Activated B cell treated with CpG ODN at 0.5 μM for 24 hours (primary cell): ENCODE data around the gene HOMER1. TPM values are rescaled to one million over a fixed set of nuclear protein-coding genes. Genes with fewer than 3 reads are reported as not detected.

Source experiments
- ATAC-seq: fragments of 200-7000 bp; cut with Tn5 transposase; one replicate; pipeline ENCODE4 v1.10.0; 2021; ENCODE audit warnings: low read depth, mild to moderate bottlenecking, moderate library complexity
- CTCF ChIA-PET: fragments of 350-600 bp; sonication (Branson Sonifier 250); formaldehyde crosslinking; loops from one replicate; lab custom pipeline; 2021; ENCODE audit warnings: antibody characterized with exemption; lab: Charles Lee
- POLR2A ChIA-PET: fragments of 350-600 bp; sonication (Branson Sonifier 250); formaldehyde crosslinking; loops from one replicate; lab custom pipeline; 2021; ENCODE audit warnings: antibody characterized with exemption; lab: Charles Lee
- DNase-seq: peaks from one replicate; pipeline ENCODE4 v3.0.0; 2022
- H3K27ac Mint-ChIP-seq: one replicate; pipeline ENCODE4 v1.8.0; 2020; ENCODE audit warnings: mixed read lengths
- H3K27me3 Mint-ChIP-seq: one replicate; pipeline ENCODE4 v1.8.0; 2021; ENCODE audit warnings: mixed read lengths
- H3K36me3 Mint-ChIP-seq: one replicate; pipeline ENCODE4 v1.8.0; 2021; ENCODE audit warnings: low read depth, mixed read lengths
- H3K4me1 Mint-ChIP-seq: one replicate; pipeline ENCODE4 v1.8.0; 2021; ENCODE audit warnings: mixed read lengths
- H3K4me3 Mint-ChIP-seq: one replicate; pipeline ENCODE4 v1.8.0; 2020; ENCODE audit warnings: mild to moderate bottlenecking, mixed read lengths
- H3K9me3 Mint-ChIP-seq: one replicate; pipeline ENCODE4 v1.8.0; 2020; ENCODE audit warnings: mixed read lengths
- CTCF ChIP-seq: fragments of 200-600 bp; IDR thresholded peaks from one replicate; pipeline ENCODE4 v1.8.0; 2022; ENCODE audit warnings: antibody characterized with exemption, mild to moderate bottlenecking
- intact Hi-C: fragments of 100-400 bp; cut with micrococcal nuclease; formaldehyde crosslinking; loops from one replicate; pipeline ENCODE4 v1.15.1; 2024
- total RNA-seq: library from RNA; stranded (reverse); gene quantifications from 2 replicates; pipeline ENCODE4 v1.2.3, GENCODE V29; 2022

Gene HOMER1
- total RNA-seq, 1 donor from 2014 or later = 3.2 TPM

- ATAC-seq = no peak
- peaks cover 2% of the 10 kb centered on the region for H3K27me3 Mint-ChIP-seq
- POLR2A ChIA-PET = no interaction called here
- intact Hi-C loops = no loop called here
- no peaks in the 10 kb centered on the region for H3K4me1 Mint-ChIP-seq
- no peak overlapping the region for H3K27ac Mint-ChIP-seq
- no peak for DNase-seq
- no peak for TF ChIP-seq CTCF
- no peaks in the 10 kb centered on the region for H3K9me3 Mint-ChIP-seq
- no peaks in the 10 kb centered on the region for H3K36me3 Mint-ChIP-seq
- CTCF ChIA-PET = no interaction called here
- no peak overlapping the region for H3K4me3 Mint-ChIP-seq
Measured at GRCh38 chr5:79475152-79475466, 38.8 kb downstream of the HOMER1 start.

- intact Hi-C loops = no loop called here
- Mint-ChIP-seq H3K27me3 (peaks cover 2% of the 10 kb centered on the region), H3K9me3 (no peaks in the 10 kb centered on the region), H3K27ac (no peak overlapping the region), H3K4me3 (no peak overlapping the region), H3K36me3 (no peaks in the 10 kb centered on the region), H3K4me1 (no peaks in the 10 kb centered on the region)
- no peak for ATAC-seq
- no peak for TF ChIP-seq CTCF
- no peak for DNase-seq
- POLR2A ChIA-PET = no interaction called here
- CTCF ChIA-PET = no interaction called here
Measured at GRCh38 chr5:79474367-79475151, 39.4 kb downstream of the HOMER1 start.

- ATAC-seq (no peak), DNase-seq (no peak)
- no peaks in the 10 kb centered on the region for H3K9me3 Mint-ChIP-seq
- intact Hi-C loops = no loop called here
- ChIA-PET POLR2A (no interaction called here), CTCF (no interaction called here)
- H3K4me1 Mint-ChIP-seq = no peaks in the 10 kb centered on the region
- H3K27me3 Mint-ChIP-seq = peaks cover 2% of the 10 kb centered on the region
- H3K4me3 Mint-ChIP-seq = no peak overlapping the region
- TF ChIP-seq CTCF = no peak
- no peak overlapping the region for H3K27ac Mint-ChIP-seq
- no peaks in the 10 kb centered on the region for H3K36me3 Mint-ChIP-seq
Measured at GRCh38 chr5:79471556-79471955, 42.4 kb downstream of the HOMER1 start.

- peaks cover 1% of the 10 kb centered on the region for H3K27me3 Mint-ChIP-seq
- POLR2A ChIA-PET = no interaction called here
- CTCF ChIA-PET = interaction anchor here (0.6 to 4.5 kb wide), 5 partner anchors 13 to 444 kb away, joined by 3 to 41 read pairs (median 5); no protein-coding TSS in a partner anchor
- H3K4me3 Mint-ChIP-seq = no peak overlapping the region
- H3K4me1 Mint-ChIP-seq = no peaks in the 10 kb centered on the region
- DNase-seq = no peak
- no peak overlapping the region for H3K27ac Mint-ChIP-seq
- no peaks in the 10 kb centered on the region for H3K36me3 Mint-ChIP-seq
- no peak for ATAC-seq
- TF ChIP-seq CTCF = no peak
- intact Hi-C loops = loop anchor here (1.0 to 10.0 kb wide), 3 partner anchors 440 to 1000 kb away; no protein-coding TSS in a partner anchor
- no peaks in the 10 kb centered on the region for H3K9me3 Mint-ChIP-seq
Measured at GRCh38 chr5:79464695-79465332, 49.1 kb downstream of the HOMER1 start.

GRCh38 chr5:79464278-79464677 lies 49.7 kb downstream of the HOMER1 start:
- DNase-seq (no peak), ATAC-seq (no peak)
- no peak for TF ChIP-seq CTCF
- ChIA-PET CTCF (interaction anchor here (0.6 to 4.5 kb wide), 5 partner anchors 13 to 443 kb away, joined by 3 to 41 read pairs (median 5); no protein-coding TSS in a partner anchor), POLR2A (no interaction called here)
- Mint-ChIP-seq H3K4me3 (no peak overlapping the region), H3K36me3 (no peaks in the 10 kb centered on the region), H3K4me1 (no peaks in the 10 kb centered on the region), H3K9me3 (no peaks in the 10 kb centered on the region), H3K27ac (no peak overlapping the region), H3K27me3 (peaks cover 1% of the 10 kb centered on the region)
- intact Hi-C loops = loop anchor here (1.0 to 10.0 kb wide), 3 partner anchors 439 to 999 kb away; no protein-coding TSS in a partner anchor
